H1 (cell line): Measurements from ENCODE around the gene TBC1D24. TPM values are rescaled to one million over a fixed set of nuclear protein-coding genes. Genes with fewer than 3 reads are reported as not detected.

Experiments used
- CTCF ChIA-PET: fragments of 300-600 bp; sonication (Branson Sonifier 250); formaldehyde crosslinking; loops from one replicate; lab custom pipeline; 2021; ENCODE audit not compliant: partially characterized antibody; lab: Charles Lee
- POLR2A ChIA-PET: fragments of 300-600 bp; sonication (Branson Sonifier 250); formaldehyde crosslinking; loops from one replicate; lab custom pipeline; 2021; ENCODE audit warnings: inconsistent platforms; ENCODE audit not compliant: partially characterized antibody; lab: Charles Lee
- DNase-seq, 2 experiments: peaks; one replicate each; pipeline versions ENCODE4 v3.0.0 to v3.0.0-alpha.2; 2010 to 2022; ENCODE audit warnings: low spot score in 2 of 2, low read depth in 1 of 2, mixed read lengths in 1 of 2
- FAIRE-seq: peaks from 2 replicates; lab custom pipeline; 2011; peaks lifted over from hg19 to GRCh38; lab: Jason Lieb, UNC
- H2AFZ ChIP-seq: 2 replicates; pipeline ENCODE4 v1.8.1; 2012; ENCODE audit warnings: low read length, inconsistent platforms
- H2AK5ac ChIP-seq: 2 replicates; pipeline ENCODE4 v1.6.1; 2013; ENCODE audit warnings: low read depth, low read length
- H2BK120ac ChIP-seq: replicated peaks from 2 replicates; pipeline ENCODE3; 2013; ENCODE audit warnings: low read depth, low read length, inconsistent platforms
- H2BK12ac ChIP-seq: 2 replicates; pipeline ENCODE4 v1.6.1; 2013; ENCODE audit warnings: low read depth, low read length
- H2BK15ac ChIP-seq: 2 replicates; pipeline ENCODE4 v1.6.1; 2013; ENCODE audit warnings: low read length
- H2BK20ac ChIP-seq: 2 replicates; pipeline ENCODE4 v1.6.1; 2013; ENCODE audit warnings: low read length
- H2BK5ac ChIP-seq: 2 replicates; pipeline ENCODE4 v1.6.1; 2013; ENCODE audit warnings: low read depth, low read length
- H3K14ac ChIP-seq: 2 replicates; pipeline ENCODE4 v1.6.1; 2013; ENCODE audit warnings: inconsistent platforms; ENCODE audit not compliant: insufficient read length
- H3K18ac ChIP-seq: 2 replicates; pipeline ENCODE4 v1.6.1; 2013; ENCODE audit warnings: low read length; ENCODE audit errors: extremely low read depth
- H3K23ac ChIP-seq: 2 replicates; pipeline ENCODE4 v1.6.1; 2013; ENCODE audit warnings: inconsistent platforms; ENCODE audit not compliant: insufficient read length
- H3K23me2 ChIP-seq: 2 replicates; pipeline ENCODE4 v1.6.1; 2013; ENCODE audit warnings: low read depth, low read length
- H3K27ac ChIP-seq: 2 replicates; pipeline ENCODE4 v1.6.1; 2011; ENCODE audit warnings: low read depth, low read length, inconsistent platforms
- H3K27me3 ChIP-seq, 4 experiments: replicated peaks in 1 of 4; 1 replicate in 1 of 4; 2 replicates in 3 of 4; pipeline versions ENCODE4 v1.6.1 to v1.8.1; 2011 to 2013; ENCODE audit warnings: low read length in 3 of 4, mild to moderate bottlenecking in 3 of 4, inconsistent platforms in 2 of 4, mixed read lengths in 2 of 4, moderate library complexity in 1 of 4; ENCODE audit not compliant: control insufficient read depth in 3 of 4, insufficient read depth in 3 of 4; ENCODE audit errors: extremely low read depth in 1 of 4
- H3K36me3 ChIP-seq, 4 experiments: 2 replicates each; pipeline versions ENCODE4 v1.6.1 to v1.8.1; 2011 to 2013; ENCODE audit warnings: mild to moderate bottlenecking in 4 of 4, low read length in 3 of 4, moderate library complexity in 2 of 4, control low read depth in 1 of 4, inconsistent platforms in 1 of 4; ENCODE audit not compliant: insufficient read depth in 4 of 4, control insufficient read depth in 2 of 4
- H3K4ac ChIP-seq: replicated peaks from 2 replicates; pipeline ENCODE3; 2013; ENCODE audit warnings: low read length, low read depth, mixed read lengths, inconsistent platforms; ENCODE audit not compliant: insufficient read length
- H3K4me1 ChIP-seq, 4 experiments: replicated peaks in 1 of 4; 1 replicate in 1 of 4; 2 replicates in 3 of 4; pipeline versions ENCODE4 v1.6.1 to v1.8.1; 2011 to 2013; ENCODE audit warnings: low read length in 3 of 4, inconsistent platforms in 2 of 4, mixed read lengths in 1 of 4; ENCODE audit not compliant: insufficient read depth in 4 of 4, control insufficient read depth in 3 of 4
- H3K4me2 ChIP-seq, 2 experiments: 2 replicates each; pipeline versions ENCODE4 v1.6.1 to v1.8.1; 2011 to 2013; ENCODE audit warnings: low read depth in 2 of 2, low read length in 2 of 2, control low read depth in 1 of 2, inconsistent platforms in 1 of 2, mild to moderate bottlenecking in 1 of 2; ENCODE audit not compliant: insufficient read depth in 1 of 2
- H3K4me3 ChIP-seq, 4 experiments: fragments of 200-600, 300-600 bp in 1 of 4; sonication (generic), shearing (Covaris generic), sonication (Bioruptor Twin) in 1 of 4; 2 replicates each; pipeline versions ENCODE4 v1.5.1 to v1.8.1; 2011 to 2016; ENCODE audit warnings: low read length in 4 of 4, low read depth in 3 of 4, control low read depth in 2 of 4, inconsistent platforms in 2 of 4, mild to moderate bottlenecking in 2 of 4, mixed read lengths in 1 of 4, moderate library complexity in 1 of 4; ENCODE audit not compliant: insufficient read depth in 2 of 4; ENCODE audit errors: extremely low read depth in 1 of 4
- H3K56ac ChIP-seq: replicated peaks from 2 replicates; pipeline ENCODE3; 2013; ENCODE audit warnings: low read depth, mild to moderate bottlenecking, mixed read lengths, low read length, inconsistent platforms; ENCODE audit not compliant: insufficient read length
- H3K79me1 ChIP-seq: 2 replicates; pipeline ENCODE4 v1.6.1; 2013; ENCODE audit warnings: low read depth, low read length, control low read depth
- H3K79me2 ChIP-seq, 2 experiments: 2 replicates each; pipeline versions ENCODE4 v1.6.1 to v1.8.1; 2012 to 2013; ENCODE audit warnings: low read length in 2 of 2, mild to moderate bottlenecking in 2 of 2, inconsistent platforms in 1 of 2; ENCODE audit not compliant: insufficient read depth in 2 of 2, control insufficient read depth in 1 of 2
- H3K9ac ChIP-seq, 4 experiments: replicated peaks in 1 of 4; 1 replicate in 1 of 4; 2 replicates in 3 of 4; pipeline versions ENCODE4 v1.6.1 to v1.8.1; 2011 to 2013; ENCODE audit warnings: low read depth in 3 of 4, low read length in 3 of 4, control low read depth in 2 of 4, mild to moderate bottlenecking in 2 of 4, moderate library complexity in 2 of 4, inconsistent platforms in 1 of 4; ENCODE audit errors: extremely low read depth in 1 of 4
- H3K9me3 ChIP-seq, 2 experiments: 2 replicates each; pipeline versions ENCODE4 v1.6.1 to v1.8.1; 2012 to 2013; ENCODE audit warnings: mild to moderate bottlenecking in 2 of 2, moderate library complexity in 2 of 2, control low read depth in 1 of 2, inconsistent platforms in 1 of 2, low read depth in 1 of 2, low read length in 1 of 2, mixed read lengths in 1 of 2; ENCODE audit not compliant: insufficient read depth in 2 of 2
- H4K20me1 ChIP-seq, 2 experiments: replicated peaks in 1 of 2; 2 replicates each; pipeline versions ENCODE3 to v1.8.1; 2011 to 2013; ENCODE audit warnings: inconsistent platforms in 2 of 2, low read length in 2 of 2, mild to moderate bottlenecking in 1 of 2; ENCODE audit not compliant: insufficient read depth in 2 of 2, control insufficient read depth in 1 of 2
- H4K5ac ChIP-seq: 2 replicates; pipeline ENCODE4 v1.6.1; 2013; ENCODE audit warnings: low read length, low read depth, mixed read lengths, inconsistent platforms; ENCODE audit not compliant: insufficient read length
- H4K8ac ChIP-seq: 2 replicates; pipeline ENCODE4 v1.8.0; 2013; ENCODE audit warnings: mild to moderate bottlenecking, moderate library complexity, low read length, inconsistent platforms; ENCODE audit not compliant: insufficient read depth; ENCODE audit errors: extremely low read depth
- H4K91ac ChIP-seq: replicated peaks from 2 replicates; pipeline ENCODE3; 2013; ENCODE audit warnings: low read length, mixed read lengths, inconsistent platforms; ENCODE audit not compliant: insufficient read length
- WGBS, 2 experiments: shearing (Covaris generic) in 1 of 2; methylation state at CpG; one replicate each; pipeline versions ENCODE4 v1.1.6 to v1.1.7; 2013 to 2015; ENCODE audit warnings: low lambda C conversion rate in 2 of 2, mixed read lengths in 2 of 2, inconsistent platforms in 1 of 2, low coverage in 1 of 2, missing lambda C conversion rate in 1 of 2; ENCODE audit not compliant: insufficient replicate concordance in 2 of 2, insufficient coverage in 1 of 2, insufficient read length in 1 of 2; ENCODE audit errors: extremely low coverage in 1 of 2, missing lambda C conversion rate in 1 of 2; 5-methylcytosine and 5-hydroxymethylcytosine counted together
- polyA plus RNA-seq, 7 experiments: library from polyadenylated mRNA; depleted of rRNA in 3 of 7; stranded (reverse) in 5 of 7; unstranded in 2 of 7; fragments of >200 nt in 5 of 7; fragments of 200-250 nt in 2 of 7; gene quantifications; 1 replicate in 5 of 7; 2 replicates in 1 of 7; 4 replicates in 1 of 7; pipeline versions ENCODE4 v1.2.1 to v1.2.3, GENCODE V29; 2011 to 2013; ENCODE audit warnings: missing spikeins in 2 of 7, mixed read lengths in 2 of 7
- total RNA-seq: library from RNA; stranded (reverse); fragmentation: NEBNext Ultra II Directional; extraction: Animal tissue kit (Norgen Biotek cat#: 25700); gene quantifications from 2 replicates; pipeline ENCODE4 v1.2.1, GENCODE V29; 2021

TBC1D24 gene
- total and polyA plus RNA-seq, 2 of the 8 experiments (the other 6 are each of a cell fraction or from before 2014, with no cell fraction given), result 8.7 to 21.5 TPM

DNA sequence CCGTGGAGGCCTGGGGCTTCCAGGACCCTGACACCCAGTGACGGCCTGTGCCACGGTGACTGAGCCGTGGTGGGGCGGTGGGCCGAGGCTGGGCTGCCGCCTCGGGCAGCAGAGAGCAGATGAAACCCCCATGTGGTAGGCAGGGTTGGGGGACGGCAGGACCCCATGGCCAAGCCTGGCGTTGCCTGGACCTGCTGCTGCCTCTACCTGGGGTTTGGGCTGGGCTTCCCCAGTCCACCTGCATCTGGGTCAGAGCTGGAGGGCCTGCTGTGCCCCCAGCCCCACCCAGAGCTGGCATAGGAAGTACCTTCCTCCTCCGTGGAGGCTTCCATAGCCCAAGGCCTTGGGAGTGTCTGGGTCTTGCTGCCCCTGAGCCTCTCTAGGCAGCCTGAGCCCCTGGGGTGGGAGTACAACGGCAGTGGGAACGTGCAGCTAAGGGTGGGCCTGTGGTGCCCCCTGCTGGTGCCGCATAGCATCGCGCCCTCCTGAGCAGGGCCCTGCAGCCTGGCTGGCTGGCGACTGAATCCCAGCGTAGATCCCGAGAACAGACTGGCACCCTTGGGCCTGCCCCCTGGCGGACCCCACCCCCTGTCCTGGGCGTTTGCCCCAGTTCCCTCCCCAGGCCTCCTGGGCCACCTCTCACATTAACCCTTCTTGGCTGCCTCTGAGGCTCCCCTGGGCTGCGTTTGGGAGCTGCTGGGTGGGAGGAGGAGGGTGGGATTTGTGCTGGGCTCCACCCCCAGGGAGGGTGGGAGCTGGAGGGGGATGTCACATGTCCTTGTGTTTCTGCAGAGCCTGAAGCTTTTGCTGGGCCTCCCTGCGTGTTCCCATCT, 26.2 kb downstream of the TBC1D24 start:
- WGBS, 2 experiments, result 50% methylated on average over 21 of the region's 23 CpGs; no CpG with 5 or more reads in 1 of the 2 experiments
- peak overlapping the region in 3 of 4 experiments; percentile 14 to 60 (median 24); a peak in 5 of 8 replicates for H3K4me3 ChIP-seq
- FAIRE-seq, result no peak

More for the DNA sequence above, 26.2 kb downstream of the TBC1D24 start:
- ChIA-PET CTCF (interaction anchor here (0.6 to 3.3 kb wide), 50 partner anchors 9 to 353 kb away, joined by 3 to 32 read pairs (median 4); partner anchors contain the start of genes AMDHD2, ECI1, PDPK1 and TBC1D24), POLR2A (interaction anchor here (0.6 to 2.0 kb wide), 22 partner anchors 9 to 492 kb away, joined by 3 to 10 read pairs (median 4); partner anchors contain the start of genes ATP6V0C, CEMP1, MLST8 and NTN3)
- Histone ChIP-seq H3K23me2 (no peaks in the 10 kb centered on the region), H3K9ac (no peak overlapping the region), H2AFZ (peak overlapping the region; percentile 18; the same call in 1 of the 2 replicates), H3K4me1 (peaks cover 0 to 16% (median 9%) of the 10 kb centered on the region in 4 experiments; a peak in 6 of 7 replicates), H3K14ac (no peak overlapping the region), H3K9me3 (no peaks in the 10 kb centered on the region), H3K18ac (peak overlapping the region; percentile 81), H3K27me3 (no peaks in the 10 kb centered on the region; a peak in 1 of 7 replicates), H2BK20ac (no peak overlapping the region), H2BK15ac (no peak overlapping the region), H3K23ac (no peak overlapping the region), H3K36me3 (peaks cover 0 to 12% (median 3%) of the 10 kb centered on the region in 4 experiments; a peak in 3 of 8 replicates), H3K4me2 (peak overlapping the region; percentile 0 to 73; a peak in 3 of 4 replicates), H2AK5ac (no peak overlapping the region), H2BK120ac (no peak overlapping the region), H4K8ac (peak overlapping the region; percentile 40), H2BK12ac (no peak overlapping the region), H3K56ac (no peak overlapping the region), H2BK5ac (peak overlapping the region; percentile 71; the same call in 1 of the 2 replicates), H3K79me2 (no peaks in the 10 kb centered on the region), H3K27ac (no peak overlapping the region; the same call in 1 of the 2 replicates), H3K79me1 (no peaks in the 10 kb centered on the region; the same call in 1 of the 2 replicates), H4K5ac (no peak overlapping the region), H4K20me1 (peaks cover 2 to 4% of the 10 kb centered on the region in 2 experiments), H3K4ac (no peak overlapping the region), H4K91ac (peak overlapping the region; percentile 73)
- peak; percentile 77 to 98 for DNase-seq
